ENCODE data around the gene LRRC8D.

Gene LRRC8D

GRCh38 chr1:89927478-89927877 is 106.6 kb downstream of the LRRC8D start:
- Histone ChIP-seq H3K9me3 (ENCODE audit: insufficient read depth, low read length) (peaks cover 4% of the 10 kb centered on the region), H3K9ac (ENCODE audit: insufficient read length, low read depth) (no peak overlapping the region), H3K36me3 (ENCODE audit: insufficient read depth, insufficient read length, low read length) (no peaks in the 10 kb centered on the region), H3K4me1 (ENCODE audit: insufficient read depth, insufficient read length) (no peaks in the 10 kb centered on the region), H3K4me3 (ENCODE audit: insufficient read length, low read depth) (no peak overlapping the region), H3K27me3 (ENCODE audit: insufficient read depth, insufficient read length) (no peaks in the 10 kb centered on the region)
- DNase-seq (ENCODE audit: low read depth, low spot score) = no peak
- TF ChIP-seq YY1 (IDR thresholded peaks at IDR 0.05; ENCODE audit: insufficient read depth, insufficient read length) = no peak

- no peak for TF ChIP-seq ZNF274 (IDR thresholded peaks at IDR 0.05; ENCODE audit: low read depth, low read length)
- TF ChIP-seq YY1 (IDR thresholded peaks at IDR 0.05; ENCODE audit: insufficient read depth, insufficient read length) = no peak
- TF ChIP-seq SUZ12 (IDR thresholded peaks at IDR 0.05; ENCODE audit: extremely low read depth, insufficient read depth, insufficient read length) = no peak
- Histone ChIP-seq H3K4me3 (ENCODE audit: insufficient read length, low read depth) (no peak overlapping the region), H3K36me3 (ENCODE audit: insufficient read depth, insufficient read length, low read length) (peaks cover 6% of the 10 kb centered on the region), H3K9me3 (ENCODE audit: insufficient read depth, low read length) (peaks cover 4% of the 10 kb centered on the region), H3K27me3 (ENCODE audit: insufficient read depth, insufficient read length) (no peaks in the 10 kb centered on the region), H3K4me1 (ENCODE audit: insufficient read depth, insufficient read length) (peaks cover 3% of the 10 kb centered on the region), H3K9ac (ENCODE audit: insufficient read length, low read depth) (no peak overlapping the region)
- DNase-seq (ENCODE audit: low read depth, low spot score) = no peak
Measured at GRCh38 chr1:89928506-89928905, 107.7 kb downstream of the LRRC8D start.

- no peak for DNase-seq (ENCODE audit: low read depth, low spot score)
- H3K36me3 ChIP-seq (ENCODE audit: insufficient read depth, insufficient read length, low read length) = peaks cover 16% of the 10 kb centered on the region
- H3K4me3 ChIP-seq (ENCODE audit: insufficient read length, low read depth) = no peak overlapping the region
Measured at GRCh38 chr1:89929467-89930063, 108.7 kb downstream of the LRRC8D start.

GRCh38 chr1:89930579-89930978 is 109.7 kb downstream of the LRRC8D start:
- Histone ChIP-seq H3K4me1 (ENCODE audit: insufficient read depth, insufficient read length) (peaks cover 3% of the 10 kb centered on the region), H3K27me3 (ENCODE audit: insufficient read depth, insufficient read length) (no peaks in the 10 kb centered on the region), H3K9ac (ENCODE audit: insufficient read length, low read depth) (no peak overlapping the region), H3K36me3 (ENCODE audit: insufficient read depth, insufficient read length, low read length) (peaks cover 21% of the 10 kb centered on the region), H3K4me3 (ENCODE audit: insufficient read length, low read depth) (no peak overlapping the region), H3K9me3 (ENCODE audit: insufficient read depth, low read length) (peaks cover 10% of the 10 kb centered on the region)
- TF ChIP-seq ZNF274 (IDR thresholded peaks at IDR 0.05; ENCODE audit: low read depth, low read length) (no peak), SUZ12 (IDR thresholded peaks at IDR 0.05; ENCODE audit: extremely low read depth, insufficient read depth, insufficient read length) (no peak), YY1 (IDR thresholded peaks at IDR 0.05; ENCODE audit: insufficient read depth, insufficient read length) (no peak)
- no peak for DNase-seq (ENCODE audit: low read depth, low spot score)

More at GRCh38 chr1:89929467-89930063, 108.7 kb downstream of the LRRC8D start:
- no peak for TF ChIP-seq SUZ12 (IDR thresholded peaks at IDR 0.05; ENCODE audit: extremely low read depth, insufficient read depth, insufficient read length)
- TF ChIP-seq ZNF274 (IDR thresholded peaks at IDR 0.05; ENCODE audit: low read depth, low read length) = no peak
- no peak for TF ChIP-seq YY1 (IDR thresholded peaks at IDR 0.05; ENCODE audit: insufficient read depth, insufficient read length)
- Histone ChIP-seq H3K27me3 (ENCODE audit: insufficient read depth, insufficient read length) (no peaks in the 10 kb centered on the region), H3K9me3 (ENCODE audit: insufficient read depth, low read length) (peaks cover 10% of the 10 kb centered on the region), H3K9ac (ENCODE audit: insufficient read length, low read depth) (no peak overlapping the region), H3K4me1 (ENCODE audit: insufficient read depth, insufficient read length) (peaks cover 3% of the 10 kb centered on the region)

- no peak for DNase-seq (ENCODE audit: low read depth, low spot score)
- Histone ChIP-seq H3K4me3 (ENCODE audit: insufficient read length, low read depth) (no peak overlapping the region), H3K9me3 (ENCODE audit: insufficient read depth, low read length) (peaks cover 10% of the 10 kb centered on the region), H3K27me3 (ENCODE audit: insufficient read depth, insufficient read length) (no peaks in the 10 kb centered on the region), H3K36me3 (ENCODE audit: insufficient read depth, insufficient read length, low read length) (peaks cover 21% of the 10 kb centered on the region), H3K9ac (ENCODE audit: insufficient read length, low read depth) (no peak overlapping the region), H3K4me1 (ENCODE audit: insufficient read depth, insufficient read length) (peaks cover 3% of the 10 kb centered on the region)
- TF ChIP-seq SUZ12 (IDR thresholded peaks at IDR 0.05; ENCODE audit: extremely low read depth, insufficient read depth, insufficient read length) (no peak), ZNF274 (IDR thresholded peaks at IDR 0.05; ENCODE audit: low read depth, low read length) (no peak), YY1 (IDR thresholded peaks at IDR 0.05; ENCODE audit: insufficient read depth, insufficient read length) (no peak)
Measured at GRCh38 chr1:89931964-89932363, 111.1 kb downstream of the LRRC8D start.

- no peak for DNase-seq (ENCODE audit: low read depth, low spot score)
- H3K27me3 ChIP-seq (ENCODE audit: insufficient read depth, insufficient read length) = no peaks in the 10 kb centered on the region
- peaks cover 21% of the 10 kb centered on the region for H3K36me3 ChIP-seq (ENCODE audit: insufficient read depth, insufficient read length, low read length)
- peaks cover 10% of the 10 kb centered on the region for H3K9me3 ChIP-seq (ENCODE audit: insufficient read depth, low read length)
- H3K4me1 ChIP-seq (ENCODE audit: insufficient read depth, insufficient read length) = peaks cover 3% of the 10 kb centered on the region
- H3K4me3 ChIP-seq (ENCODE audit: insufficient read length, low read depth) = no peak overlapping the region
- TF ChIP-seq YY1 (IDR thresholded peaks at IDR 0.05; ENCODE audit: insufficient read depth, insufficient read length) (no peak), ZNF274 (IDR thresholded peaks at IDR 0.05; ENCODE audit: low read depth, low read length) (no peak)
- H3K9ac ChIP-seq (ENCODE audit: insufficient read length, low read depth) = no peak overlapping the region
Measured at GRCh38 chr1:89932598-89933364, 111.9 kb downstream of the LRRC8D start.

GRCh38 chr1:89934461-89934860 is 113.6 kb downstream of the LRRC8D start:
- no peaks in the 10 kb centered on the region for H3K27me3 ChIP-seq (ENCODE audit: insufficient read depth, insufficient read length)
- H3K9me3 ChIP-seq (ENCODE audit: insufficient read depth, low read length) = peaks cover 10% of the 10 kb centered on the region
- no peak for TF ChIP-seq YY1 (IDR thresholded peaks at IDR 0.05; ENCODE audit: insufficient read depth, insufficient read length)
- TF ChIP-seq ZNF274 (IDR thresholded peaks at IDR 0.05; ENCODE audit: low read depth, low read length) = no peak
- TF ChIP-seq SUZ12 (IDR thresholded peaks at IDR 0.05; ENCODE audit: extremely low read depth, insufficient read depth, insufficient read length) = no peak
- no peak overlapping the region for H3K9ac ChIP-seq (ENCODE audit: insufficient read length, low read depth)
- H3K4me3 ChIP-seq (ENCODE audit: insufficient read length, low read depth) = no peak overlapping the region
- H3K36me3 ChIP-seq (ENCODE audit: insufficient read depth, insufficient read length, low read length) = peaks cover 21% of the 10 kb centered on the region
- DNase-seq (ENCODE audit: low read depth, low spot score) = no peak
- peaks cover 3% of the 10 kb centered on the region for H3K4me1 ChIP-seq (ENCODE audit: insufficient read depth, insufficient read length)
